HG02840 (cell line): ENCODE results near the gene DHX16.

ENCODE experiments used
- ATAC-seq: cut with Tn5 transposase; IDR thresholded peaks from one replicate; pipeline ENCODE4 v1.9.1; 2021; ENCODE audit warnings: mild to moderate bottlenecking, moderate library complexity, moderate number of reproducible peaks; ENCODE audit not compliant: unreplicated experiment, low FRiP score

DHX16 gene

GRCh38 chr6:30611856-30612194 is 61.0 kb downstream of the DHX16 start:
- no peak for ATAC-seq

- no peak for ATAC-seq
Measured at GRCh38 chr6:30611150-30611855, 61.5 kb downstream of the DHX16 start.

- ATAC-seq, result no peak
Measured at GRCh38 chr6:30610065-30610464, 62.7 kb downstream of the DHX16 start.

- no peak for ATAC-seq
Measured at GRCh38 chr6:30603961-30604360, 68.8 kb downstream of the DHX16 start.
